ENCODE measurements around the gene KRTAP4-4.
"Not testable (repeated sequence)": the region's sequence is repeated elsewhere in the genome, so short reads cannot be mapped to it uniquely, and the experiment has no call there.

KRTAP4-4 gene

DNA sequence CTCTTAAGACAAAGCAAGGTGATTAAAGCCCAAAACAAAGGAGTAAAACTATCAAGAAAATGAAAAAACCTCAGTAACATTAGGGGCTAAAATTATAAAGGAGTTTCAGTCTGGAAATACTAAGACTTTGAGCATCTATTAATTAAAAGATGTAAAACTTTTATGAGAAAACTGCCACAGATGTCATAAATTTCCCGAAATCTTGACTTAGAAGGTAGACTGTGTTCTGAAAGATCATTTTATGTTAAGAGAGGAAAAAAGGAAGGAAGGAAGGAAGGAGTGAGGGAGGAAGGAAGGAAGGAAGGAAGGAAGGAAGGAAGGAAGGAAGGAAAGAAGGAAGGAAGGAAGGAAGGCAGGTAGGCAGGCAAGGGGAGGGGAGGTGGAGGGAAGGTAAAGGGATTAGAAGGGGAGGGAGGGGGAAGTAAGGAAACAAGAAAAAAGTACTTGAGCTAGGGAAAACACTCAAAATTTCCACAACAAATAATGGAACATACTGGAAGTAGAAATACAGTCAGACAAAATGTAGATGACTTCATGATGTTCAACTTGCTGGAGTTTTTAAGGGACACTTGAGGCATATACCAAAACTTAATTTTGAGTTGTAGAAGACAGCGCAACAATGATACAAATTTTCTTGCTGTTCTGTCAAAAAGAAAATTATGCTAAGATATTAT lies 12.9 kb downstream of the KRTAP4-4 start:
- DNase-seq = no peak

DNA sequence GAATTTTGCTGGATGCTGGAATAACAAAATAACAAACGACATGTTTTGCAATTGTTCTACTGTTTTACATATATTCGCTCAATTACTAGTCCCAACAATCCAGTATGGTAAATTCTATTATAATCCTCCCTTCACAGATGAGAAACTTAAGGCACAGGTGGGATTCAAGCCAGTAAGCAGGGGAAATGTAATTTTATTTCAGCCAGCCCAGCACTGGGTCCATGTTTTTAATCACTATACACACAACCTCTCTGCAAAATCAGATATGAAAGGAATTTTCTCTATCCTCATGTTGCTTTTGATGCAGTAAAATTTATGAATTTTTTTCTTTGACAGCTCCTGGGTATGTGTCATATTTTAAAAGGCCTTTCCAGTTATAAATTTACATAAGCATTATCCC lies 15.3 kb downstream of the KRTAP4-4 start:
- no peak for DNase-seq

DNA sequence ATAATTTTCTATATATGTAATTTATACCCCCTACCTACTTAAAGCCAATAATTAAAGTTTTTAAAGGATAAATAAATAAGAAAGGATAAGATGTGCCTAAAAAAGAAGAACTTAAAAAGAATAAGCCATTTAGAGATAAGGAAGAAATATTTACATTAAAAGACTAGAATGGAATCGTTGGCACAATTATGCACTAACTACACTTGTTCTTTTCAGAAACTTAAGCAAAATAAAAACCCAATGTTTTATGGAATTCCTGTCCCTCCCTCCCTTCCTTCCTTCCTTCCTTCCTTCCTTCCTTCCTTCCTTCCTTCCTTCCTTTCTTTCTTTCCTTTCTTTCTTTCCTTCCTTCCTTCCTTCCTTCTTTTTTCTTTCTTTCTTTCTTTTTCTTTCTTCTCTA lies 15.7 kb downstream of the KRTAP4-4 start:
- DNase-seq = no peak

DNA sequence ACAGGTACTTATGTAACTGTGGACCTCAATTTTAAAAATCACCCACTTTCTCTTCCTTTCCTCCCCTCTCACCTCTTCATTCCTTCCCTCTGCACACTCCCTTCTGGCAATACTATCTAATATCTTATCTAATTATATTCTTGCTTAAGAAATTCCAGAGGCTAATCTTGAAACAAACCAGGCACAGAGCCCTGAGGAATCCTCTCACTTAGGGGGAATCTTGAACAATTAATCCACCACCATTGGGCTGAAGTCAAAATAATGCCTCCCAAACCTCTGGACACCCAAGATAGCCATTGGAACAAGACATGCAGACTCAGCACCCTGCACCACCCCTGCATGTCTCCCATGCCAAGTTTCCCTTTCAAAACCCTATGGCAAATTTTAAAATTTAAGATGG lies 19.2 kb downstream of the KRTAP4-4 start:
- no peak for DNase-seq

DNA sequence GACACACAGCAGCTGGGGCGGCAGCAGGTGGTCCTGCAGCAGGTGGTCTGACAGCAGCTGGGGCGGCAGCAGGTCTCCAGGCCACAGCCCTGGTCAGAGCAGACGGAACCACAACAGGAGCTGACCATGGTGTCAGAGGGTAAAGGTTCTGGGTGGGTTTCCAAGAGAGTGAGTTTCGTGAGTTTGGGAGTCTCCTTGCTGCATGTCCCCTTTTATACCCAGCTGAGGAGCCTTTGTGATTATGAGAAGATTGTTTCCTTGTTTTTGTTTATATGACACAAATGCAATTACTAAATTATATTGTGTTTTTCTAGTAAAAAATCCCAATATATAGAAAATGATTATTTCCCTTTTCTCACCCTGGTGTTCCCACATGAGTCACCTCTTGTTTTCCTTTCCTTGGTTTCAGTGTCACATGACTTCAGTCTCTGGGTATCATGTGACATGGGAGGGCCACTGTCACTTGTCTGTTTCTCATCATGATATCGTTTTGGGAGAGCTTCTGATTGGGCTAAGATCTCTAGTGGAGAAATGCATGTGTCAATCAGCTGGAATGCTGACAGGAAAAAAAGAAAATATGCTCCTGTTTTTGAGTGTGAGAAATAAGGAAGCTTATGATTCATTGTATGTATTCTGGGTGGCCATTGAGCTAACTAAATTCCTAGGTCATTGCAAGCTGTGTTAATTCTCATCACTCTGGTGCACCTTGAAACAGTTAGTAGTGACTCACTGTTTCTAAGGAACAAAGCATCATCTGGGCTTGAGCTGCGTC lies 20.0 kb downstream of the KRTAP4-4 start, which contains the start of gene KRTAP4-6:
Gene KRTAP4-6 (minus strand): TSS at position 185 of the 772 bp plus-strand sequence. CDS start 57 bp downstream, at position 128.
- no peak for DNase-seq

DNA sequence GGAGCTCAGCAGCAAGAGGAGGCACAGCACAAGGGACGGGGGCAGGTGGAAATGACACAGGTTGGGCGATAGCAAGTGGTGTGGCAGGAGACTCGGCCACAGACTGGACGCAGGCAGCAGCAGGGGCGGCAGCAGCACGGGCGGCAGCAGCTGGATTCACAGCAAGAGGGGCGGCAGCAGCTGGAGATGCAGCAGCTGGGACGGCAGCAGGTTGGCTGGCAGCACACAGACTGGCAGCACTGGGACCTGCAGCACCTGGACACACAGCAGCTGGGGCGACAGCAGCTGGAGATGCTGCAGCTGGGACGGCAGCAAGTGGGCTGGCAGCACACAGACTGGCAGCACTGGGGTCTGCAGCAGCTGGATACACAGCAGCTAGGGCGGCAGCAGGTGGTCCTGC lies 20.7 kb downstream of the KRTAP4-4 start:
- not testable (repeated sequence) for DNase-seq

DNA sequence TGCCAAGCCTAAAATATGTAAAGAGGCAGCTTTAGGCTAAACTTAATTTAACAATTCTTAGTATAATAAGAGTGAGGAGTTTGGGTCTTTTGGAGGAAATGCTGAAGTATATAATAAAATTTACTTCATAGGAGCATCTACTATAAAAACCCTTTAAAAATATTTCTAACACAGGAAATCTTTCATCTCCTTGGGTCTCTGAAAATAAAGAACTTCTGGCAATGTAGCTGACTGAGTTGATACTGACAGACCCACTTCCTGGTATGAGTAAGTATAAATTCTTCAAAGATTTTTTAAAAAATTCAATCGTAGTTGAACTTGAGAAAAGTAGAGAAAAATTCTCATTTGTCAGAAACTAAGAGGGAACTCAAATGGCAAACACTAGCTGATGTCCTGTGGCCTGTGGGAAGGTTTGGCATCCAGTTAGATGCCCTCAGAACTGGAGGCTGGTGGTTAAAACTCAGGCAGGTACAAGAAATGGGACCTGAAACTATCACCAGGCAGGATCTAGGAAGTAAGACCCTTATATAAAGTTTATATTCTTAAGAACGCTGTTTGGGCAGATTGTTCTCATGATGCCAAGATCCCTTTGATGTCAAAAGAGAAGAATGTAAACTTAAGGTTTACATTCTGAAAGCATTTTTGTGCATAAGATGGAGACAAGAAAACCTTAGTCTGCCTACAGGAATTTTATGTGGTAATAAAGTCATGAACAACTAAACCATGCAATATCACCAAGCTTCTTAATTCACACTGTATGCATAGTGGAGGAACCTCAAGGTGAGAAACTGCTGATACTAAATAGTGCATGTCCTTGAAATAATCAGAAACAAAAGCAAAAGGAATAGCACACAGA lies 26.4 kb downstream of the KRTAP4-4 start:
- DNase-seq = no peak

DNA sequence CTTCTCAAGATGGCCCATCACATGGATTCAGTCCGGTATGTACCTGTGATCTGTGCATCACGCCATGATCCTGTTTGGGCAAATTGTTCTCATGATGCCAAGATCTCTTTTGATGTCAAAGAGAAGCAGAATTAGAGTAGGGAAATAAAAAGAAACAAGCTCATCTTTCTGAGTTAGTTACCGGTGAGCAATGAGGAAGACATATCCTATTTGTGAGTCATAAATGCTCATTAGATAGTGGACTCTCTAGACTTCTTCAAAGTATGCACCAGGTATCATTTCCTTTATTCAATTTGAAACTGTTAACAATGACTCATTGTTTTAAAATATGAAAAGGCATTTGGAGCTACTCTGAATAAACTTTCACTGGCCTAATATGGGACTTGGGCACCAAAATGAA lies 28.6 kb downstream of the KRTAP4-4 start:
- DNase-seq = no peak

DNA sequence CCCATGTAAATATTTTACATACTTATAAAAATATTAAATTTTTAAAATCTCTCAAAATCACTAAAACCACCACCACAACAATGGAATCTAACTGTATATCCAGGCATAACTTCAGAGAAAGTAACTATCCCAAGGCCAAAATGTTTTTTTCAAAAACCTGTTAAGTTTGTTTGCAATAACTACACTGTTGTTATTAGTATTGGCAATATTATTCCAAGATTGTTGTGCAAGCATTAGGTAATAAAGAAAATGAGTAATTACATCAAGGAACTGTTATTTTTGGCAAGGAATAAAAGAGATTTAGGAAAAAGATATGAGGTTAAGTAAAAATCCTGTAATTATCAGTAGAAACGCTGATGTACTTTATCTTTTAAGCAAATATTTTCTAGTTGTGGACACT lies 33.2 kb downstream of the KRTAP4-4 start:
- no peak for DNase-seq

DNA sequence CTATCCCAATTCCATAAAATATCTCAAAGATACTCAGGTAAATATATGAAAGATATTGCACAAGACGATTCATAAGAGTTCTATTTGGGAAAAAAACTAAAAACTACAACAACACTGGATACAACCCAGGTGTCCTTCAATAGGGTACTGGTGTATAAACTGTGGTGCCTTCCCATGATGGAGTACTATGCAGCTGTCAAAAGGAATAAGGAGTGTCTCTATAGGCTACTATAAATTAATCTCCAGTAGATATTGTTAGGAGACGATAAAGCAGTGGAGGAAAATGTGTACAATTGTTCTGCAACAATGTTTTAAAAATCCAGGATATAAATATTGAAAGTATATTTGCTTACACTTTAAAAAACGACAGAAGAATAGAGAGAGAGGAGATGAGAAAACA lies 34.1 kb downstream of the KRTAP4-4 start:
- no peak for DNase-seq

DNA sequence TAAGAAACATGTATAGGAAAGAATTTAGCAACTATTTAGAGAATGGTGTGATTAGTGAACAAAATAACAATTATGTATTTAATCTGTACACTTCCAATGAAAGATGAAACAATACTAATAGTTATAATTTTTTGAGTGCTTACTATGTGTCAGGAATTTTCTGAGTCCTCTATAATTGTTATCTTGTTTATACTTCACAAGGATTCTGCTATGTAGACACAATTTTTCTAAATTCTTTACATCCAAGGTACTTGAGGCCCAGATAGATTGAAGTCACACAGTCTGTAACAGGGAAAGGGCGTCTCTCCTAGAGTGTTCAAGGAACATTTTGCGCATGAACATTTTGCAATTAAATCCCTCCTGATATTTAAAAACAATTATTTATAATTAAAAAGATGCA lies 35.5 kb downstream of the KRTAP4-4 start:
- no peak for DNase-seq

DNA sequence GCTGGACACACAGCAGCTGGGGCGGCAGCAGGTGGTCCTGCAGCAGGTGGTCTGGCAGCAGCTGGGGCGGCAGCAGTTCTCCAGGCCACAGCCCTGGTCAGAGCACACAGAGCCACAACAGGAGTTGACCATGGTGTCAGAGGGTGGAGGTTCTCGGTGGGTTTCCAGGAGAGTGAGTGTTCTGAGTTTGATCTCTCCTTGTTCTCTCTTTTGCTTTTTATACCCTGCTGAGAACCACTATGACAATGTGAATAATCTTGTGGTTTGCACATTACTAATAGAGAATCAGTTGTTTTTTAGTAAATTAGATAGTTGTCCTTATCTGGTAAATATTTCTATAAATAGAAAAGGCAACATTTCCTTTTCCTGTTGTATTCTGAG lies 36.6 kb downstream of the KRTAP4-4 start, which contains the start of gene KRTAP4-12:
Gene KRTAP4-12 (minus strand): TSS at position 192 of the 381 bp plus-strand sequence. CDS start 60 bp downstream, at position 132.
- DNase-seq = not testable (repeated sequence)

DNA sequence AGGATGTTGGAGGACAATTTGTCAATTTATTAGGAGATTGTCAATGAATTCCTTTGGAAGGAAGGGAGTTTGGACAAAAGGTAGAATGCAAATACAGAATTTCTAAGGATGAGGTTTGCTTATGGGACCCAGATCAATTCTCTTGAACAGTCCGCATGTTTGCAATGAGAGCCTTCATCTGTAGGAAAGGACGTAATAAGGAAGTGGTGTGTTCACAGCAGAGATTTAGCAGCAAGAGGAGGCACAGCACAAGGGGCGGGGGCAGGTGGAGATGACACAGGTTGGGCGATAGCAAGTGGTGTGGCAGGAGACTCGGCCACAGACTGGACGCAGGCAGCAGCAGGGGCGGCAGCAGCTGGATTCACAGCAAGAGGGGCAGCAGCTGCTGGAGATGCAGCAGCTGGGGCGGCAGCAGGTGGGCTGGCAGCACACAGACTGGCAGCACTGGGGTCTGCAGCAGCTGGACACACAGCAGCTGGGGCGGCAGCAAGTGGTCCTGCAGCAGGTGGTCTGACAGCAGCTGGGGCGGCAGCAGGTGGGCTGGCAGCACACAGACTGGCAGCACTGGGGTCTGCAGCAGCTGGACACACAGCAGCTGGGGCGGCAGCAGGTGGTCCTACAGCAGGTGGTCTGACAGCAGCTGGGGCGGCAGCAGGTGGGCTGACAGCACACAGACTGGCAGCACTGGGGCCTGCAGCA lies 37.1 kb downstream of the KRTAP4-4 start:
- not testable (repeated sequence) for DNase-seq

DNA sequence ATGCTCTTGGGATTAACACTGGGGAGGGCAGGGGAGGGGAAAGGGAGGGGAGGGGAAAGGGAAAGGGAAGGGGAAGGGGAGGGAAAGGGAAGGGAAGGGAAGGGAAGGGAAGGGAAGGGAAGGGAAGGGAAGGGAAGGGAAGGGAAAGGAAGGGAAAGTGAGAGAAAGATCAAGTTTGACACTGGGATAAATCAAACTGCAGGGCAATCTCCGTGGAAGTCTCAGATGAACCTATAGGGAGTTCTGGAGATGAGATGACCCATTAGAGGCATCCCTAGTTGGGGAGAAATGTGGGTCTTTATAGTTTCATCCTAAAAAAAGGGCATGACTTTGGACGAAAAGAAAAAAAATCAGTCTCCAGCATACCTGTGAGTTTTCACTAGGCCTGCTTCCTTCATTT lies 38.8 kb downstream of the KRTAP4-4 start:
- DNase-seq = no peak

DNA sequence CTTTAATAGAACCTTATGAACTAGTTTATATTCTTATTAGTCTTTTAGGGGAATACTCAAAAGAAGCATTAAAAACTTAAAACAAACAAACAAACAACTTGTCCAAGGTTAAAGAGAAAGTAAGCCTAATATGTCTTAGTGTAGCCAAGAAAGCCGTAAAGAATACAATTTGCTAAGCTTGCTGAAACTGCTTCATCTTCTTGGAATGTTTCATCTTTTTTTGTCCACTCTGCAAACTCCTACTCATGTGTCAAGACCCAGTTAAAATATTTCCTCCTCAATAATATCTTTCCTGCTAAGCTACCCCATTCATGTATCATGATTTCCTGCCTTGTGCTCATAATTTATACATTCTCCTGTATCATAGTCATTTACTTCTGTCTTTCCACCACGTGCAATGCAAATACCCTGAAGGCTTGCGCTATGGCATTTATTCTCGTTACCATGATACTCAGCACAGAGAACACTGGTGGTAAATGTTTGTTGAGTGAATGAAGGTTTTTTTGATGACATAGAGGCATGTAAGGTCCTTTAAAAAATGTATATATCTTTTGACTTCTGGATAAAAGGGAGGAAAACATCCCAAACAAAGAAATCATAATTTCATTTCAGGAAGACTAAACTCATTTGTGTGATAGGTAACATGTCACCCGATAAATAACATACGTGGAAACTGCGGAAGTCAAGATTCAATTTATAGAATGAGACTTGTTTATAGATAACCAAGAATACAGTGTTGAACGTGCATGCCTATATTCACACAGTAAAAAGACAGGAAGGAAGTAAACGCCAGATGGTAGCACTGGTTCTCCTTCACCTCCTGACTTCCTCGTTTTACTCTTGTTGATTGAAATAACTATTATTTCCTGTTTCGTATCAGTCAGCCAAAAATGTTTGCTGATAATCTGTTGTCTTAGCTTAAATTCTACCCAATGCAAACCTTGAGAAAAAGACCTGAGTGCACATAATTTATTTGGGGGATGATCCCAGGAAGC lies 40.6 kb downstream of the KRTAP4-4 start:
- not testable (repeated sequence) for DNase-seq

DNA sequence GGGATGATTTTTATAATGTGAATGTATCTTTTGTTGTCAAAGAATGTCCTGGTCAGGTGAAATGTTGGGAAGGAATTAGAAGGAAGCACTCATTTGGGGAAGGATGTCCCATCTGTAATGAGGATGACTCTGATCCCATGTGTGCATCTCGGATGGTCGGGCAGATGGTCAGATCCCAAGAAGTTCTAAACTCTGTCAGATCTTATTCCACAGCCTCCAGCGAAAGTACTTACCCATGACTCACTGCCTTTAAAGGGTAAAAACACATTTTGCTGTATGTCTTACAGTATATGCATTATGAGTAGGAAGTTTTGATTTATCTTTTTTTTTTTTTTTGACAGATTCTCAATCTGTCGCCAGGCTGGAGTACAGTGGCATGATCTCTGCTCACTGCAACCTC lies 41.8 kb downstream of the KRTAP4-4 start:
- DNase-seq = no peak

DNA sequence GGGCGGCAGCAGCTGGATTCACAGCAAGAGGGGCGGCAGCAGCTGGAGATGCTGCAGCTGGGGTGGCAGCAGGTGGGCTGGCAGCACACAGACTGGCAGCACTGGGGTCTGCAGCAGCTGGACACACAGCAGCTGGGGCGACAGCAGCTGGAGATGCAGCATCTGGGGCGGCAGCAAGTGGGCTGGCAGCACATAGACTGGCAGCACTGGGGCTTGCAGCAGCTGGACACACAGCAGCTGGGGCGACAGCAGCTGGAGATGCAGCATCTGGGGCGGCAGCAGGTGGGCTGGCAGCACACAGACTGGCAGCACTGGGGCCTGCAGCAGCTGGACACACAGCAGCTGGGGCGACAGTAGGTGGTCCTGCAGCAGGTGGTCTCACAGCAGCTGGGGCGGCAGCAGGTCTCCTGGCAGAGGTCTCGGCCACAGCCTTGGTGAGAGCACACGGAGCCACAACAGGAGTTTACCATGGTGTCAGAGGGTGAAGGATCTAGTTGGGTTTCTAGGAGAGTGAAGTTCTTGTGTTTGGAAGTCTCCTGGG lies 42.6 kb downstream of the KRTAP4-4 start, which contains the start of gene KRTAP4-11:
Gene KRTAP4-11 (minus strand): TSS at position 528 of the 541 bp plus-strand sequence. CDS start 58 bp downstream, at position 470.
- not testable (repeated sequence) for DNase-seq

DNA sequence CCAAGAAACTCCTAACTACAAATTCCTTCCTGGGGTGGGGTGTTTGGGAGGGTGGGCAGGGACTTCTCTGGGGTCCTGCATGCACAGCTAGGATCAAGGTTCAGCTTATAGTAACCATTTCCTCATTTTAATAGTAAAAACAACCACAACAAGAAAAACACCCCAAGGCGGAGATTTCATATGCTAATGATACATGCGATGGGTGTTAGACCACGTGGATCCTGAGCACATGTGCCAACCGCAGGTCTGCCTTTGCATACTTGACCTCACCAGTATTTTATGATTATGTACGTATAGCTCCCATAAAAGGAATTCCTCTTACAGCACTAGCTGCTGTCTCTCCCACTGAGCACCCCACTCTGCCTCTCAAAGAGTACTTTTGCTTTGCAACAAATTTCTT lies 44.3 kb downstream of the KRTAP4-4 start:
- no peak for DNase-seq

DNA sequence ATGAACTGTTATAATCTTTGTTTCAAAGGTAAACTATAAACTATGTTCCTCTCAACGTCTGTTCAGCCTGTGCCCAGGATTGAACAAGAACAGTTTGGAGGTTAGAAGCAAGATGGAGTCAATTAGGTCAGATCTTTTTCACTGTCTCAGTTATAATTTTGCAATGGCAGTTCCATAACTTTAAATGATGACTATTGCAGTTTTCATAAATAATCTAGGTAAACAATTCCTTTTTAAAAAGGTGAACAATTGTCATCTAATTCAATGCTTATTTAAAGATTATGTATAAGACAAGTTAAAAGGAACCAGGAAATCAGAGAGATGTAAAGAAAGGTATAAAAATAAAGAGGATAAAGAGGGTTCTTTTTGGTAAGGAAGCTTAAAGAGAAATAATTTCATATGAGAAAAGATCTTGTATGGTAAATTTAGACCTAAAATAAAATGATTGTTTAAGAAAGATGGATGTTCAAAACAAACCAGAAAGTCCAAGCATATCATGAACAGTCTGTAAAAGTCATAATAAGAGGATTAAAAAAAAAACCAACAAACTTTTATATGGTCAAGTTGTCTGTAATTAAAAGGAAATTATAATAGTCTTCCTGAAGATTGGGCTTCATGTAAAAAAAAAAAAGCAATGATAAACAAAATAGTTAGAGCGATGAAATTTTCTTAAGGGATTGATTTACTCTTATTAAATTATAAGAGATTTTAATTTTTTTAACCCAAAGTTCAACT lies 49.2 kb downstream of the KRTAP4-4 start:
- DNase-seq = no peak
